ENCODE results near the gene SEL1L. TPM values are rescaled to one million over a fixed set of nuclear protein-coding genes. Genes with fewer than 3 reads are reported as not detected.

The SEL1L gene
- polyA plus RNA-seq, 1 of the 3 experiments (the other 2 are of a cell fraction): 13.8 TPM

DNA sequence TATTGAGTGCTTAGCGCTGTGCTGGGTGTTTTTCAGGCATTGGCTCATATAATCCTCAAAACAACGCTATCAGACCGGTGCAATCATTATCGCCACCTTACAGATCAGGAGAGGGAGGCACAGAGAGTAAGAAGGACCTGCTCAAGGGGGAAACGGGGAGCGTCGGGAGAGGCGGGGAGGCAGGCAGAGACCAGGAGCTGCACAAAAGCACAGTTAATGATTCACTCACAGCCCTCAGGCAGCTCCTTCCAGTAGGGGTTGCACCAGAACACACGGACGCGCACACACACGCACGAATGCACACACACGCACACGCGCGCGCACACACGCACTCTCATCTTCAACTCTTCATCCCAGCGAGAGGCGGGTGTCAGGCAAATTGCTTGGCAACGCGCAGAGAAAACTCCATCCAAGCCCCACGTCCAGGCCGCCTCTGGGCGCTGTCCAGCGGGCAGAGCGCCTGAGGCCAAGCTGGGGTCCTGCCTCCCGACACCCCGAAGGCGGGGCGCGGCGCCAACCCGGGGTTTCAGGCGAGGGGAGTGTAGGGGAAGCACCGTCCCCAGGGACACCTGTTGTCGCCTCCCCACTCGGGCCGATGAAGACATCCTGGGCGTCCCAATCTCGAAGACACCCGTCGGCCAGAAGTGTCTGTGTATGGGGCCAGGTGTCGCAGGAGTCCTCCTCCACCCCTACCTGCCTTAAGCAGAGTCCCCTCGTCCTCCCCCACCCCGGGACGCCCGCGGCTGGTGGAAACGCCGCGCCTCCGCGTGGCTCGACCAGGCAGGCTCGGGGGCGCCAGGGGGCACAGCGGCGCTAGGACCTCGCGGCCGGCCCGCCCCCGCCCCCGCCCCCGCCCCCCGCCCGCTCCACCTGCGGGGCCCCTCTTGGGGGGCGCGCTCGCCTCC is 98.0 kb downstream of the SEL1L start:
- H3K27me3 ChIP-seq (ENCODE audit: insufficient read depth): peaks cover 32% of the 10 kb centered on the region
- ChIA-PET CTCF (interaction anchor here (0.6 to 2.8 kb wide), 8 partner anchors 9 to 189 kb away, joined by 3 to 19 read pairs (median 4); no protein-coding TSS in a partner anchor), POLR2A (interaction anchor here (0.8 kb wide), 1 partner anchor 217 kb away, joined by 4 read pairs; no protein-coding TSS in a partner anchor)
- peak; percentile 85 for DNase-seq
- H3K4me2 ChIP-seq: peak overlapping the region; percentile 37
- no peaks in the 10 kb centered on the region for H3F3A ChIP-seq (replicated peaks; ENCODE audit: insufficient read depth)
- no peak overlapping the region; a peak in 1 of 4 replicates for H3K27ac ChIP-seq (ENCODE audit: low read depth in 2 of 2, low read length in 1 of 2)
- H4K20me1 ChIP-seq (ENCODE audit: insufficient read depth): no peaks in the 10 kb centered on the region
- no peaks in the 10 kb centered on the region for H3K79me2 ChIP-seq (ENCODE audit: insufficient read depth)
- TF ChIP-seq, protein P1, sequence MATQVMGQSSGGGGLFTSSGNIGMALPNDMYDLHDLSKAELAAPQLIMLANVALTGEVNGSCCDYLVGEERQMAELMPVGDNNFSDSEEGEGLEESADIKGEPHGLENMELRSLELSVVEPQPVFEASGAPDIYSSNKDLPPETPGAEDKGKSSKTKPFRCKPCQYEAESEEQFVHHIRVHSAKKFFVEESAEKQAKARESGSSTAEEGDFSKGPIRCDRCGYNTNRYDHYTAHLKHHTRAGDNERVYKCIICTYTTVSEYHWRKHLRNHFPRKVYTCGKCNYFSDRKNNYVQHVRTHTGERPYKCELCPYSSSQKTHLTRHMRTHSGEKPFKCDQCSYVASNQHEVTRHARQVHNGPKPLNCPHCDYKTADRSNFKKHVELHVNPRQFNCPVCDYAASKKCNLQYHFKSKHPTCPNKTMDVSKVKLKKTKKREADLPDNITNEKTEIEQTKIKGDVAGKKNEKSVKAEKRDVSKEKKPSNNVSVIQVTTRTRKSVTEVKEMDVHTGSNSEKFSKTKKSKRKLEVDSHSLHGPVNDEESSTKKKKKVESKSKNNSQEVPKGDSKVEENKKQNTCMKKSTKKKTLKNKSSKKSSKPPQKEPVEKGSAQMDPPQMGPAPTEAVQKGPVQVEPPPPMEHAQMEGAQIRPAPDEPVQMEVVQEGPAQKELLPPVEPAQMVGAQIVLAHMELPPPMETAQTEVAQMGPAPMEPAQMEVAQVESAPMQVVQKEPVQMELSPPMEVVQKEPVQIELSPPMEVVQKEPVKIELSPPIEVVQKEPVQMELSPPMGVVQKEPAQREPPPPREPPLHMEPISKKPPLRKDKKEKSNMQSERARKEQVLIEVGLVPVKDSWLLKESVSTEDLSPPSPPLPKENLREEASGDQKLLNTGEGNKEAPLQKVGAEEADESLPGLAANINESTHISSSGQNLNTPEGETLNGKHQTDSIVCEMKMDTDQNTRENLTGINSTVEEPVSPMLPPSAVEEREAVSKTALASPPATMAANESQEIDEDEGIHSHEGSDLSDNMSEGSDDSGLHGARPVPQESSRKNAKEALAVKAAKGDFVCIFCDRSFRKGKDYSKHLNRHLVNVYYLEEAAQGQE (IDR thresholded peaks at IDR 0.05; ENCODE audit: low read depth, low read length): peak; percentile 90
- TF ChIP-seq GATA2 (CRISPR knock-in tag; IDR thresholded peaks at IDR 0.05) (no peak), TAF1 (IDR thresholded peaks at IDR 0.05; ENCODE audit: borderline replicate concordance, low read depth, low read length) (no peak), SIN3A (IDR thresholded peaks at IDR 0.05; ENCODE audit: borderline replicate concordance, low read depth, low read length) (no peak)
- TF ChIP-seq, protein P2, sequence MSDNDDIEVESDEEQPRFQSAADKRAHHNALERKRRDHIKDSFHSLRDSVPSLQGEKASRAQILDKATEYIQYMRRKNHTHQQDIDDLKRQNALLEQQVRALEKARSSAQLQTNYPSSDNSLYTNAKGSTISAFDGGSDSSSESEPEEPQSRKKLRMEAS (IDR thresholded peaks at IDR 0.05; ENCODE audit: low read depth): no peak
- no peak overlapping the region for H3K9ac ChIP-seq
- H3K36me3 ChIP-seq (replicated peaks in 1 of 2; ENCODE audit: control insufficient read depth in 1 of 2, insufficient read depth in 2 of 2, low read length in 1 of 2): no peaks in the 10 kb centered on the region
- H3K4me3 ChIP-seq (ENCODE audit: low read depth in 2 of 2, low read length in 1 of 2): peak overlapping the region; percentile 19 to 56; a peak in 3 of 4 replicates
- H3K9me3 ChIP-seq: no peaks in the 10 kb centered on the region
- peaks cover 0 to 8% of the 10 kb centered on the region in 2 experiments; a peak in 1 of 4 replicates for H3K4me1 ChIP-seq (ENCODE audit: control insufficient read depth in 1 of 2, insufficient read depth in 2 of 2, low read depth in 1 of 2, low read length in 1 of 2)
- WGBS (ENCODE audit: low lambda C conversion rate): 3% methylated on average over 34 of the region's 73 CpGs
- H2AFZ ChIP-seq (ENCODE audit: low read depth): no peak overlapping the region; the same call in 1 of the 2 replicates
- no peaks in the 10 kb centered on the region for H3K9me2 ChIP-seq

DNA sequence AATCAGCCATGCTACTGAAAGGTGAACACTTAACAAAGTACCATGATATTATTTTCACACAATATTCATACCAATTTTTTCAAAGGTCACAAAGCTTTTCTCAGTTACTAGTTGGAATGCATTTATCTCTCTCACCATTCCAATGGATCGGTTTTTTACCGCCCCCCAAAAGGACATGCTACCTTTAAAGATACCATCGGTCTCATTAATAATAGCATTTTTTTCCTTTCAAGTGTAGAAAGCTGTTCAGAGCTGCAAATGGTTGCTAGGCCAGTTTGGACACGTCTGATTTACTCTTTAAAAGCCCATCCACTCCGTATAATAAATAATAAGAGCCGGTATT is 98.6 kb downstream of the SEL1L start:
- Histone ChIP-seq H3K36me3 (replicated peaks in 1 of 2; ENCODE audit: control insufficient read depth in 1 of 2, insufficient read depth in 2 of 2, low read length in 1 of 2) (no peaks in the 10 kb centered on the region), H3K4me2 (0 out of 2 replicates have a peak overlapping the region, but pooled peaks have one; percentile 37), H3K4me3 (ENCODE audit: low read depth in 2 of 2, low read length in 1 of 2) (peak overlapping the region; percentile 19 to 56; a peak in 2 of 4 replicates), H3K9me2 (no peaks in the 10 kb centered on the region), H3K4me1 (ENCODE audit: control insufficient read depth in 1 of 2, insufficient read depth in 2 of 2, low read depth in 1 of 2, low read length in 1 of 2) (peaks cover 0 to 8% of the 10 kb centered on the region in 2 experiments; a peak in 1 of 4 replicates), H3K9me3 (no peaks in the 10 kb centered on the region), H3K79me2 (ENCODE audit: insufficient read depth) (no peaks in the 10 kb centered on the region), H2AFZ (ENCODE audit: low read depth) (no peak overlapping the region; the same call in 1 of the 2 replicates), H3K27me3 (ENCODE audit: insufficient read depth) (peaks cover 32% of the 10 kb centered on the region), H3K27ac (ENCODE audit: low read depth in 2 of 2, low read length in 1 of 2) (no peak overlapping the region), H3K9ac (no peak overlapping the region), H4K20me1 (ENCODE audit: insufficient read depth) (no peaks in the 10 kb centered on the region), H3F3A (replicated peaks; ENCODE audit: insufficient read depth) (no peaks in the 10 kb centered on the region)
- WGBS (ENCODE audit: low lambda C conversion rate): 48% methylated on average over 6 of the region's 6 CpGs
- ChIA-PET POLR2A (interaction anchor here (0.8 kb wide), 1 partner anchor 216 kb away, joined by 4 read pairs; no protein-coding TSS in a partner anchor), CTCF (interaction anchor here (0.6 to 2.8 kb wide), 6 partner anchors 10 to 188 kb away, joined by 3 to 19 read pairs (median 3); no protein-coding TSS in a partner anchor)
- DNase-seq: no peak
- TF ChIP-seq MEF2A (IDR thresholded peaks at IDR 0.05; ENCODE audit: borderline replicate concordance, low read depth): no peak
- TF ChIP-seq POLR2AphosphoS5 (IDR thresholded peaks at IDR 0.05; ENCODE audit: low read depth, low read length): no peak
- TF ChIP-seq NFIC (IDR thresholded peaks at IDR 0.05; ENCODE audit: borderline replicate concordance): no peak
- TF ChIP-seq MXI1 (IDR thresholded peaks at IDR 0.05; ENCODE audit: low read depth, low read length): no peak
- TF ChIP-seq, protein P3, sequence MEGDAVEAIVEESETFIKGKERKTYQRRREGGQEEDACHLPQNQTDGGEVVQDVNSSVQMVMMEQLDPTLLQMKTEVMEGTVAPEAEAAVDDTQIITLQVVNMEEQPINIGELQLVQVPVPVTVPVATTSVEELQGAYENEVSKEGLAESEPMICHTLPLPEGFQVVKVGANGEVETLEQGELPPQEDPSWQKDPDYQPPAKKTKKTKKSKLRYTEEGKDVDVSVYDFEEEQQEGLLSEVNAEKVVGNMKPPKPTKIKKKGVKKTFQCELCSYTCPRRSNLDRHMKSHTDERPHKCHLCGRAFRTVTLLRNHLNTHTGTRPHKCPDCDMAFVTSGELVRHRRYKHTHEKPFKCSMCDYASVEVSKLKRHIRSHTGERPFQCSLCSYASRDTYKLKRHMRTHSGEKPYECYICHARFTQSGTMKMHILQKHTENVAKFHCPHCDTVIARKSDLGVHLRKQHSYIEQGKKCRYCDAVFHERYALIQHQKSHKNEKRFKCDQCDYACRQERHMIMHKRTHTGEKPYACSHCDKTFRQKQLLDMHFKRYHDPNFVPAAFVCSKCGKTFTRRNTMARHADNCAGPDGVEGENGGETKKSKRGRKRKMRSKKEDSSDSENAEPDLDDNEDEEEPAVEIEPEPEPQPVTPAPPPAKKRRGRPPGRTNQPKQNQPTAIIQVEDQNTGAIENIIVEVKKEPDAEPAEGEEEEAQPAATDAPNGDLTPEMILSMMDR (IDR thresholded peaks at IDR 0.05): no peak
- TF ChIP-seq, protein P2 (IDR thresholded peaks at IDR 0.05; ENCODE audit: low read depth): no peak
- TF ChIP-seq YY1 (IDR thresholded peaks at IDR 0.05; ENCODE audit: low read depth): no peak
- TF ChIP-seq, protein P4, sequence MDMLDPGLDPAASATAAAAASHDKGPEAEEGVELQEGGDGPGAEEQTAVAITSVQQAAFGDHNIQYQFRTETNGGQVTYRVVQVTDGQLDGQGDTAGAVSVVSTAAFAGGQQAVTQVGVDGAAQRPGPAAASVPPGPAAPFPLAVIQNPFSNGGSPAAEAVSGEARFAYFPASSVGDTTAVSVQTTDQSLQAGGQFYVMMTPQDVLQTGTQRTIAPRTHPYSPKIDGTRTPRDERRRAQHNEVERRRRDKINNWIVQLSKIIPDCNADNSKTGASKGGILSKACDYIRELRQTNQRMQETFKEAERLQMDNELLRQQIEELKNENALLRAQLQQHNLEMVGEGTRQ (IDR thresholded peaks at IDR 0.05; ENCODE audit: borderline replicate concordance, low read depth, low read length): no peak
- TF ChIP-seq RFX5 (IDR thresholded peaks at IDR 0.05; ENCODE audit: low read length): no peak
- TF ChIP-seq, protein P5, sequence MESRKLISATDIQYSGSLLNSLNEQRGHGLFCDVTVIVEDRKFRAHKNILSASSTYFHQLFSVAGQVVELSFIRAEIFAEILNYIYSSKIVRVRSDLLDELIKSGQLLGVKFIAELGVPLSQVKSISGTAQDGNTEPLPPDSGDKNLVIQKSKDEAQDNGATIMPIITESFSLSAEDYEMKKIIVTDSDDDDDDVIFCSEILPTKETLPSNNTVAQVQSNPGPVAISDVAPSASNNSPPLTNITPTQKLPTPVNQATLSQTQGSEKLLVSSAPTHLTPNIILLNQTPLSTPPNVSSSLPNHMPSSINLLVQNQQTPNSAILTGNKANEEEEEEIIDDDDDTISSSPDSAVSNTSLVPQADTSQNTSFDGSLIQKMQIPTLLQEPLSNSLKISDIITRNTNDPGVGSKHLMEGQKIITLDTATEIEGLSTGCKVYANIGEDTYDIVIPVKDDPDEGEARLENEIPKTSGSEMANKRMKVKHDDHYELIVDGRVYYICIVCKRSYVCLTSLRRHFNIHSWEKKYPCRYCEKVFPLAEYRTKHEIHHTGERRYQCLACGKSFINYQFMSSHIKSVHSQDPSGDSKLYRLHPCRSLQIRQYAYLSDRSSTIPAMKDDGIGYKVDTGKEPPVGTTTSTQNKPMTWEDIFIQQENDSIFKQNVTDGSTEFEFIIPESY (IDR thresholded peaks at IDR 0.05; ENCODE audit: borderline replicate concordance, low read depth): no peak
- no peak for TF ChIP-seq TCF12 (IDR thresholded peaks at IDR 0.05)
- no peak for TF ChIP-seq JUND (IDR thresholded peaks at IDR 0.05)
- no peak for TF ChIP-seq GATA2 (CRISPR knock-in tag; IDR thresholded peaks at IDR 0.05)

Data from SK-N-SH (cell line).